ENCODE measurements around the gene TSHZ2.

TSHZ2 gene

DNA sequence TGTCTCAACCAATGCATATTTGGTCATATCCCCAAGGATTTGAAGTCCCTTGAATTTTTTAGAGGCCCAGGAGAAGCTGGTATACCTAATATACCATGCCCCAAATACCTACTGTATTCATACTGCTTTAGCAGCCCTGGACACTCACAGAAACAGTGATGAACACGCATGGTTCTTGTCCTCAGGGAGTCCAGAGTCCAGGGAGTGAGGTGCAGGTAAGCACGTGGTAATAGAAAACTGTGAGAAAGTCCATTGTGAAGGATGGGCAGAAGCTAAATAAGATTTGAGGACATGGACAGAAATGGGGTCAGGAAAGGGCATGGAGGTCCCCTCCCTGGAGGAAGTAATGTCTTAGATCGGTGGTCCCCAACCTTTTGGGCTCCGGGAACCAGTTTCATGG, 85.4 kb downstream of the TSHZ2 start:
- no peak overlapping the region for H3K4me3 ChIP-seq (ENCODE audit: low read depth, low read length)
- H3K27me3 ChIP-seq (replicated peaks), result no peaks in the 10 kb centered on the region
- in situ Hi-C loops (cut with HindIII; ENCODE audit: low pct_ligation_motif_present, low sequenced_read_pairs), result no loop called here
- no peaks in the 10 kb centered on the region for H3K36me3 ChIP-seq (replicated peaks)
- no peak for DNase-seq
- TF ChIP-seq, protein P1, sequence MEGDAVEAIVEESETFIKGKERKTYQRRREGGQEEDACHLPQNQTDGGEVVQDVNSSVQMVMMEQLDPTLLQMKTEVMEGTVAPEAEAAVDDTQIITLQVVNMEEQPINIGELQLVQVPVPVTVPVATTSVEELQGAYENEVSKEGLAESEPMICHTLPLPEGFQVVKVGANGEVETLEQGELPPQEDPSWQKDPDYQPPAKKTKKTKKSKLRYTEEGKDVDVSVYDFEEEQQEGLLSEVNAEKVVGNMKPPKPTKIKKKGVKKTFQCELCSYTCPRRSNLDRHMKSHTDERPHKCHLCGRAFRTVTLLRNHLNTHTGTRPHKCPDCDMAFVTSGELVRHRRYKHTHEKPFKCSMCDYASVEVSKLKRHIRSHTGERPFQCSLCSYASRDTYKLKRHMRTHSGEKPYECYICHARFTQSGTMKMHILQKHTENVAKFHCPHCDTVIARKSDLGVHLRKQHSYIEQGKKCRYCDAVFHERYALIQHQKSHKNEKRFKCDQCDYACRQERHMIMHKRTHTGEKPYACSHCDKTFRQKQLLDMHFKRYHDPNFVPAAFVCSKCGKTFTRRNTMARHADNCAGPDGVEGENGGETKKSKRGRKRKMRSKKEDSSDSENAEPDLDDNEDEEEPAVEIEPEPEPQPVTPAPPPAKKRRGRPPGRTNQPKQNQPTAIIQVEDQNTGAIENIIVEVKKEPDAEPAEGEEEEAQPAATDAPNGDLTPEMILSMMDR (IDR thresholded peaks at IDR 0.05; ENCODE audit: low read depth, low read length, missing control alignments), result no peak
- no peak overlapping the region for H3K27ac ChIP-seq

DNA sequence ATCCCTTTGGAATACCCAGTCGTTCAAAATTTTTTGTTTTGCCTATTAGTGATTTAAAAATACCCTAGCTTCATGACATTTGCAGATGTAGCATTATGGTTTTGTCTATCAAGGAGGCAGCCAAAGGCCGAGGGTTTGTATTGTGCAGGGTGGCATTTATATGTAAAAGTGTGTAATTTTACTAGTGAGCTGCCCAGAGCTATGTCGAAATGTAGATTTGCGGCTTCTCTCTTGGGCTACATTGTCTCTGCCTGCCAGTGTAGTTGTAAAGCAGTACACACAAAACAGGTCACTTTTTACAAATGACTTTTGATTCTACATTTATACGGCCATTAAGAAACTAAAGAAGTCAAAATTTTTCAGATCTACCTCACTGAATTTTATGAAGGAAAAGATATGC, 87.7 kb downstream of the TSHZ2 start:
- H3K36me3 ChIP-seq (replicated peaks), result no peaks in the 10 kb centered on the region
- no peaks in the 10 kb centered on the region for H3K27me3 ChIP-seq (replicated peaks)
- in situ Hi-C loops (cut with HindIII; ENCODE audit: low pct_ligation_motif_present, low sequenced_read_pairs), result no loop called here
- no peak for DNase-seq
- no peak overlapping the region for H3K27ac ChIP-seq
- TF ChIP-seq, protein P1 (IDR thresholded peaks at IDR 0.05; ENCODE audit: low read depth, low read length, missing control alignments), result no peak
- no peak overlapping the region for H3K4me3 ChIP-seq (ENCODE audit: low read depth, low read length)

DNA sequence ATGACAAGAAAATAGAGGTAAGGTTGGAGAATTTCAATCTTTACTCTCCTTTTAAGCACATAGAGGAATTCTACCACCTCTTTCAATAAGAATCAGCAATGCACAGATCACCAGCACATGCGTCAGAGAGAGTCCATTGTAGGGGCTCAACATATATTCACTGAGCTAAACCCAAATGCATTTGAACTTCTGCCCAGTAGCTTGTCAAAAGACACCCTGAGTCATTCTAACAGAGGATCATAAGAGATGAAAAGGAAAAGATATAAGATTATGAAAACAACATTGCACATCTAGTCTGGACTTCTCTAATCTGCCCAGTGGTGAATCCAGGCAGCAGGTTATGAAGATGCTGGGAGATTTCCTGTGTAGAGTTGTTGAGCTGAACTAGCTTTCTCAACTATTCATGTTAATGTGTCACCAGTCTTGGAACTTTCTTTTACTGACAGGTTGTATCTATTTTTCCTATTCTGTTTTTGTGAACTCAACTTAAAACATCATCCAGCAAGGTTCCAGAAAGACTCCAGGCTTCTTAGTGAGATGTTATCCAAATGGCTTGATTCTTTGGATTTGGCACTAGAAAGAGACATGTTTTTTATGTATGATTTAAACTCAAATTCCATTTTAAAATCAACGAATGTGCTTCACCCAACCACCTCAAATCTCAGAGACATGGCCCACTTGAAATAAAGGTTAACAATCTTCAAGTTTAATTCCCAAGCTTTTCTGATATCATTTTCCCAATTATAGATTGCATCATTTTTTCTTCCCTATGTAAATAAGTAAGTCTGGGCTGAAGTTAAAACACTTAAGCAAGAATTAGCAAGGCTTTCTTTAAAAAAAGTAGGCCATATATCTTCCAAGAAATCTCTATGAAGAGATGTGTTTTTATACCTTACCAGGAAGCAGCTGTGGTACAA, 89.3 kb downstream of the TSHZ2 start:
- H3K36me3 ChIP-seq (replicated peaks), result no peaks in the 10 kb centered on the region
- no peak for DNase-seq
- no peak overlapping the region for H3K27ac ChIP-seq
- H3K4me3 ChIP-seq (ENCODE audit: low read depth, low read length), result no peak overlapping the region
- H3K27me3 ChIP-seq (replicated peaks), result no peaks in the 10 kb centered on the region
- TF ChIP-seq, protein P1 (IDR thresholded peaks at IDR 0.05; ENCODE audit: low read depth, low read length, missing control alignments), result no peak
- in situ Hi-C loops (cut with HindIII; ENCODE audit: low pct_ligation_motif_present, low sequenced_read_pairs), result no loop called here

DNA sequence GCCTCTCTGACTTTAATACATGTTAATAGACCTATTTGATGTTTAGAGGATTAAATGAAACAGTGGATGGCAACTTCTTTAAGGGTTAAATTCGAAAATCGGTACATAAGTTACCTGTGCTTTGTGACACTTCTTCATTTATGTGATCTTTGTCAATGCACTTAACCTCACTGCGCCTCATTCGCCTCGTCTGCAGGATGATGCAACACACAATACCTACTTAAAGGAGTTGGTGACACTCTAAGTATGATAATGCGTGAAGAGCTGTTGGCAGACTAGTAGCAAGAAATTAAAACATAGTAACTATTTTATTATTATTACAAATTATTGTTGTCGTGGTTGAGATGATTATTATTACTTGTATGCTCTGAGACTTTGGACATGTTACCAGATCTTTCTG, 92.8 kb downstream of the TSHZ2 start:
- H3K4me3 ChIP-seq (ENCODE audit: low read depth, low read length), result no peak overlapping the region
- in situ Hi-C loops (cut with HindIII; ENCODE audit: low pct_ligation_motif_present, low sequenced_read_pairs), result no loop called here
- TF ChIP-seq, protein P1 (IDR thresholded peaks at IDR 0.05; ENCODE audit: low read depth, low read length, missing control alignments), result no peak
- no peaks in the 10 kb centered on the region for H3K27me3 ChIP-seq (replicated peaks)
- no peak overlapping the region for H3K27ac ChIP-seq
- no peak for DNase-seq
- H3K36me3 ChIP-seq (replicated peaks), result no peaks in the 10 kb centered on the region

DNA sequence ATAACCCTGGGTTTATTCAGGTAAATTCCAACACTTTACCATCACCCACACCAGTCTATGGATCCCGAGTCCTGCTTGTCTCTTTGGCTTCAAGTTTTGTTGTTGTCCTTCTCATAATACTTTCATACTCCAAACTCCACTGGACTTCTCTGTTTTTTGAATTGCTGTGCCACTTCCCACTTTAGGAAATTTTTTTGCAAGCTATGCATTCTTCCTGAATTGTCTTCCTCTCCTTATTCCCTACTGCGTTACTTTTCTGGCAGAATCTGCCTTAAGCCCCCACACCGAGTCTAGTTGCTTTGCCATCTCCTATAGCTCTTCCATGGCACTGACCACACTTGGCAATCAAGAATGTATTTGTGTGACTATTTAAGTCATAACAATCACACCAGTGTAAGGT, 96.1 kb downstream of the TSHZ2 start:
- no peaks in the 10 kb centered on the region for H3K36me3 ChIP-seq (replicated peaks)
- H3K27me3 ChIP-seq (replicated peaks), result no peaks in the 10 kb centered on the region
- DNase-seq, result no peak
- in situ Hi-C loops (cut with HindIII; ENCODE audit: low pct_ligation_motif_present, low sequenced_read_pairs), result no loop called here
- no peak overlapping the region for H3K4me3 ChIP-seq (ENCODE audit: low read depth, low read length)
- TF ChIP-seq, protein P1 (IDR thresholded peaks at IDR 0.05; ENCODE audit: low read depth, low read length, missing control alignments), result no peak
- no peak overlapping the region for H3K27ac ChIP-seq
